ENCODE results near the gene PPM1J. TPM values are rescaled to one million over a fixed set of nuclear protein-coding genes. Genes with fewer than 3 reads are reported as not detected.

The PPM1J gene
- total RNA-seq, 1 donor from 2014 or later, result 1.6 TPM

Other genes starting within 250 kb of the PPM1J start
- 1.3 TPM for gene WNT2B, start 206.4 kb downstream of the PPM1J start, total RNA-seq (ENCODE audit: unreplicated experiment)
- gene ST7L, start 96.2 kb downstream of the PPM1J start, total RNA-seq (ENCODE audit: unreplicated experiment), result 14.3 TPM
- 137 TPM for gene CAPZA1, start 95.5 kb downstream of the PPM1J start, total RNA-seq (ENCODE audit: unreplicated experiment)
- gene MOV10, start 40.7 kb downstream of the PPM1J start, total RNA-seq (ENCODE audit: unreplicated experiment), result 43.5 TPM
- gene RHOC, start 8.2 kb downstream of the PPM1J start, total RNA-seq (ENCODE audit: unreplicated experiment), result 300 TPM
- 88.7 TPM for gene SLC16A1, start 240.9 kb upstream of the PPM1J start, total RNA-seq (ENCODE audit: unreplicated experiment)

Measured in endothelial cell (in vitro differentiated cells).